Omental fat pad (tissue), 4 donors: Measurements from ENCODE around the gene THBS2. TPM values are rescaled to one million over a fixed set of nuclear protein-coding genes. Genes with fewer than 3 reads are reported as not detected.
A peak's percentile ranks its signal among the peaks of the same experiment; 100 is the strongest.
"Not testable (repeated sequence)": the region's sequence is repeated elsewhere in the genome, so short reads cannot be mapped to it uniquely, and the experiment has no call there.

Source experiments
- ATAC-seq: fragments of 150-250 bp; one replicate; pipeline ENCODE4 v1.9.1; 2016; ENCODE audit warnings: mild to moderate bottlenecking, moderate library complexity; ENCODE audit not compliant: low FRiP score
- DNase-seq: peaks from one replicate; pipeline ENCODE4 v3.0.0-alpha.2; 2019; ENCODE audit warnings: low spot score
- total RNA-seq, 4 donors: library from RNA; depleted of rRNA; stranded (reverse); fragments of >200 nt; gene quantifications; one replicate each; pipeline ENCODE4 v1.1.0, GENCODE V29; 2016
- TF ChIP-seq, protein P1 (sequence below), 3 donors: fragments of 450-650 bp; IDR thresholded peaks; one replicate each; pipeline ENCODE4 v1.5.1; 2016 to 2017; ENCODE audit warnings: antibody characterized with exemption in 3 of 3, mild to moderate bottlenecking in 3 of 3, moderate library complexity in 2 of 3

The THBS2 gene
- total RNA-seq, 4 donors from 2014 or later = 53.5 to 115 (median 93.8) TPM

DNA sequence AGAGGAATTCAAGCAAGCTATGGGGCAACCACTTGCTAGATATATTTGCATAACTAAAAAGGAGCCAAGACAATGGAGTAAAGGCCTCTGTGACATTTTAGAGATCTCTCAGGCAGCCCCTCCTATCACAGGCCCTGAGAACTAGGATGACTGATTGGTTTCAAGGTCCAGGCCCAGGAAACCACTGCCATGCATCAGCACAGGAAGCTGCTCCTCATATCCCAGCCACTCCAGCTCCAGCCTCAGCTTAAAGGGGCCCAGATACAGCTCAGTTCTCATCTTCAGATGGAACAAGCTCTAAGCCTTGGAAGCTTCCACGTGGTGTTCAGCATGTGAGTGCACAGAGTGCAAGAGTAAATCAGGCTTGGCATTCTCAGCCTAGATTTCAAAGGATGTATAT is 21.1 kb upstream of the THBS2 start:
- TF ChIP-seq, protein P1, sequence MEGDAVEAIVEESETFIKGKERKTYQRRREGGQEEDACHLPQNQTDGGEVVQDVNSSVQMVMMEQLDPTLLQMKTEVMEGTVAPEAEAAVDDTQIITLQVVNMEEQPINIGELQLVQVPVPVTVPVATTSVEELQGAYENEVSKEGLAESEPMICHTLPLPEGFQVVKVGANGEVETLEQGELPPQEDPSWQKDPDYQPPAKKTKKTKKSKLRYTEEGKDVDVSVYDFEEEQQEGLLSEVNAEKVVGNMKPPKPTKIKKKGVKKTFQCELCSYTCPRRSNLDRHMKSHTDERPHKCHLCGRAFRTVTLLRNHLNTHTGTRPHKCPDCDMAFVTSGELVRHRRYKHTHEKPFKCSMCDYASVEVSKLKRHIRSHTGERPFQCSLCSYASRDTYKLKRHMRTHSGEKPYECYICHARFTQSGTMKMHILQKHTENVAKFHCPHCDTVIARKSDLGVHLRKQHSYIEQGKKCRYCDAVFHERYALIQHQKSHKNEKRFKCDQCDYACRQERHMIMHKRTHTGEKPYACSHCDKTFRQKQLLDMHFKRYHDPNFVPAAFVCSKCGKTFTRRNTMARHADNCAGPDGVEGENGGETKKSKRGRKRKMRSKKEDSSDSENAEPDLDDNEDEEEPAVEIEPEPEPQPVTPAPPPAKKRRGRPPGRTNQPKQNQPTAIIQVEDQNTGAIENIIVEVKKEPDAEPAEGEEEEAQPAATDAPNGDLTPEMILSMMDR (IDR thresholded peaks at IDR 0.05) = no peak
- no peak for DNase-seq
- no peak for ATAC-seq

DNA sequence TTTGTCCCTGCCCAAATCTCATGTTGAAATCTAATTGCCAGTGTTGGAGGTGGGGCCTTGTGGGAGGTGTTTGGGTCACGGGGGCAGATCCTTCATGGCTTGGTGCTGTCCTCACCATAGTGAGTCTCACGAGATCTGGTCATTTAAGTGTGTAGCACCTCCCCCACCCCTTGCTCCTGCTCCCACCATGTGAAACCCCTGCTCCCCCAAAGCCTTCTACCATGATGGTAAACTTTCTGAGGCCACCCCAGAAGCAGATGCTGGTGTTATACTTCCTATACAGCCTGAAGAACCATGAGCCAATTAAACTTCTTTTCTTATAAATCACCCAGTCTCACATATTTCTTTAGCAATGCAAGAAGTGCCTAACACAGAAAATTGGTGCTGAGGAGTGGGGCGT is 19.9 kb upstream of the THBS2 start:
- DNase-seq = no peak
- ATAC-seq = no peak
- TF ChIP-seq, protein P1 (IDR thresholded peaks at IDR 0.05) = no peak

DNA sequence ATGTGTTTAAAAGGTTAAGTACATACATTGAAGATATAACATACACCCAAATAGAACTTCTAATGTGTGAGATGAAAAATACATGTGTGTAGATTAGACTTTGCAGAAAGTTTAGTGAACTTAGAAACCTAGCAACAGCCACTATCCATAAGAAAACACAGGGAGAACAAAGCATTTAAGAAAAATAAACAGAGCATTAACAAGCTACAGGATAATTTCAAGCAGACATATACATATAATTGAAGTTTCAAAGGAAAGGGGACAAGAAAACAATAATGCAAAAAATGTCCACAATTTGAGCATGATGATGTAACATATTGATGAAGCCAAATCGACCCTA is 18.2 kb upstream of the THBS2 start:
- DNase-seq (no peak), ATAC-seq (no peak)
- TF ChIP-seq, protein P1 (IDR thresholded peaks at IDR 0.05) = no peak

DNA sequence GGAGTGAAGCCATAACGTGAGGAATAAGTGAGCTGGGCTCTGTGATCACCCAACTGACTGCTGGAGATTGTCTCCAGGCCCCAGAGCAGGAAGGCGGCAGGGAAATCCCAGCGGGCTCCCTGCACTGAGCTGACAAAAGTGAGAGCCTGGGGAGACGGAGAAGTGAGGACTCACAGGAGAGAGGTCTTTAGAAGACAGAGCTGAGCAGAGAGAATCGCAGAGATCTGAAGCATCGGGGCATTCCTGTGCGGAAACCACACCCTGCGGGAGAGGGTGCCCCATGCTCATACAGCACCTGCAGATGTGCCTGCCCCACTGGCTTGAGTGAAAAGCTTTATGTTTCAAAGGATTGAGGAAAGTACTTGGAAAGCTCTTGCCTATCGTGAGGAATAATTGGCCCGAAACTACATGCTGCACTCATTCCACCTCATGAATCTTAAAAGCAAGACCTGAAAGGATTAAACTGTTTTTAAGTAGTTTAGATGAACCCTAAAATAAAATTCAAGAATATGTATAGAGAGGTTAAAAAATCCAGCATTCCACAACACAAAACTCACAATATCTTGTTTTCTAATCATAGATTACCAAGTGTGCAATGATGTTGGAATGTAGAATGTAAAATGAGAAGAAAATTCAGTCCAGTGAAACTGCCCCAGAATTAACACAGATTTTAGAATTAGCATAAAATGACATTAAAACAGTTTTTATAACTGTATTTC is 17.7 kb upstream of the THBS2 start:
- DNase-seq = no peak
- TF ChIP-seq, protein P1 (IDR thresholded peaks at IDR 0.05) = no peak
- ATAC-seq = no peak

DNA sequence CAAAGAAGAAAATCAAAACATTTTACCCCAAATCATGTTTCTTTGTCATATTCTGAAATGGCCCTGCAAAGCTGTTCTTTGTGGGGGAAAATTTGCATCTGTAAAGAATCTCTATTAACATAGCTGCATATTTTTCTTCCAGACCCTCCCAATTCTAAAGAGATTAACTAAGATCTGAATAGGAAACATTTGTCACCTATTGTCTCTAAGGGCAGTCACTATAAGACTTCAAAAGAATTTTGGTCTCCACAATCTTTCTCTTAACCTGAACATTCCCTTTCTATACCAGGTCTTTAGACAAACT is 16.4 kb upstream of the THBS2 start:
- not testable (repeated sequence) for ATAC-seq, DNase-seq

DNA sequence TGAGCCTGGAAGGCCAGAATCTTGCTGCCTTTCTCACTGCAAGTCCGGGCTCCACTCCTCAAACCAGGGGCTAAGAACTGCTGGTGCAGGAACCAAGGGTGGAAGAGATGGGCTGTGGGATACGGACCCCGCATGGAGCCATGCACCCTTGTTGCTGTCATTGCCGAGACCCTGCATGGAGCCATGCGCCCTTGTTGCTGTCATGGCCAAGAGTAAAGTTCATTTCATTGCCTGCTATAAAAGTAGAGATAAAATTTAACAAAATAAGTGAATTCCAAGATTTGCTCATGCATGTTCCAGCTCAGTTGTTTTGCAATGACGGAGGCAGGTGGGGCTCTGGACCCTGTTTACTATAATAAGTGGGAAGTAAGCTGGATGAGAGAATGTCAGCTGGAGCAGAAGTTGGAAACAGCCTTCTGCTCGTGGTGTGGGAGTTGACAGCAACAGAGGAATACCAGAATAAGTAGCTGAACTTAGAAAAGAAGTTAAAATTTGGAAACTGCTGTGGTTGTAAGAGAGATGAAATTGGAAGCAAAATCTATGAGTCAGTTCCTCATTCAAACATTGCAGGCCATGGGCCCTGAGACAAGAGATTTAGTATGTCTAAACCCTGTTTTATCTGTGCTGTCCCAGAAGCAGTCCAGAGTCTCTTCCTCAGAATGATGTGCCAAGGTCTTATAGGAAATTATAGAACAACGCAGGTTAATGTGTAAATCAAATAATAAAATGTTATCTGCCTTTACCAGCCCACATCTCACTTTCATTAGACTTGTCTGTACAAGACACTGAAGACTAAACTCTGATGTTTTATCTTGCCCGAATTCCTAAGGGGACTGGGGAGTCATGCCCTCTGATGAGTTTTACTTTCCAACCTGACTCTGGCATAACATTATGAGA is 15.8 kb upstream of the THBS2 start:
- TF ChIP-seq, protein P1 (IDR thresholded peaks at IDR 0.05) = no peak
- DNase-seq = no peak
- peak; percentile 87 for ATAC-seq

DNA sequence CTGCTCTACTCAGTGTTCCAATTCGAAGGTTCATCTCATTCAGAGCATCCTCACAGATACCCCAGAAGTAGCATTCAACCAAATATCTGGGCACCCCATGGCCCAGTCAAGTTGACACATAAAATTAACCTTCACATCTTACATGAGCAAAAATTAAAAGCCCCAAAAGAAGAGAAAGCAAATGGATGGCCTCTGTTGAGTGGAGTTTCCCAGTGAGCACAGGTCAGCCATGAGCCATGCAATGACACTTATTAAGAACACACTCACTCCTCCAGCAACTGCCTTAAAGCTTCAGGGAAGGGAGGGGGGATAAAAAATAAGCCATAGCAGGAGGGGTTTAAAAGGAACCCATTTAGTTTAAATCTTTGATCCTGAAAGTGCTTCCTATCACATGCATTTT is 14.6 kb upstream of the THBS2 start:
- ATAC-seq = no peak
- TF ChIP-seq, protein P1 (IDR thresholded peaks at IDR 0.05) = no peak
- no peak for DNase-seq
